IMR-90 (cell line): ENCODE data around the gene DNAI7. TPM values are rescaled to one million over a fixed set of nuclear protein-coding genes. Genes with fewer than 3 reads are reported as not detected.

Source experiments
- ATAC-seq: fragments of 200-7000 bp; cut with Tn5 transposase; 2 replicates; pipeline ENCODE4 v1.9.1; 2020; ENCODE audit warnings: low read depth, mild to moderate bottlenecking, moderate library complexity
- BruUV-seq: library from RNA; stranded (reverse); fragments of 400-500 nt; replicated peaks from 2 replicates; lab custom pipeline; 2021; lab: Mats Ljungman, UMichigan
- CTCF ChIA-PET: fragments of 300-600 bp; formaldehyde crosslinking; extraction: SDS; loops from one replicate; lab custom pipeline; 2021; ENCODE audit warnings: antibody characterized with exemption; lab: Yijun Ruan, JAX
- POLR2A ChIA-PET: fragments of 300-600 bp; sonication (Branson Sonifier 250); formaldehyde crosslinking; loops from one replicate; lab custom pipeline; 2022; ENCODE audit warnings: antibody characterized with exemption; ENCODE audit not compliant: unreplicated experiment; lab: Charles Lee
- DNase-seq: peaks from one replicate; pipeline ENCODE4 v3.0.0; 2013
- H2AFZ ChIP-seq: replicated peaks from 2 replicates; pipeline ENCODE3; 2013; ENCODE audit warnings: low read length, mild to moderate bottlenecking; ENCODE audit not compliant: poor library complexity
- H2AK5ac ChIP-seq: 2 replicates; pipeline ENCODE4 v1.6.1; 2013; ENCODE audit warnings: low read depth, low read length, inconsistent platforms
- H2AK9ac ChIP-seq: replicated peaks from 2 replicates; pipeline ENCODE3; 2013; ENCODE audit warnings: mild to moderate bottlenecking, low read depth, low read length, moderate library complexity; ENCODE audit not compliant: poor library complexity
- H2BK120ac ChIP-seq: 2 replicates; pipeline ENCODE4 v1.6.1; 2013; ENCODE audit warnings: low read depth, low read length, inconsistent platforms
- H2BK15ac ChIP-seq: 3 replicates; pipeline ENCODE4 v1.6.1; 2013; ENCODE audit warnings: low read depth, low read length, inconsistent platforms
- H2BK20ac ChIP-seq: 2 replicates; pipeline ENCODE4 v1.6.1; 2013; ENCODE audit warnings: low read depth, mild to moderate bottlenecking, inconsistent platforms, low read length, moderate library complexity
- H2BK5ac ChIP-seq: 2 replicates; pipeline ENCODE4 v1.6.1; 2013; ENCODE audit warnings: mild to moderate bottlenecking, low read depth, low read length, inconsistent platforms; ENCODE audit not compliant: poor library complexity, severe bottlenecking
- H3K14ac ChIP-seq: replicated peaks from 2 replicates; pipeline ENCODE4 v1.6.1; 2013; ENCODE audit warnings: low read depth, low read length, inconsistent platforms
- H3K18ac ChIP-seq: 2 replicates; pipeline ENCODE4 v1.6.1; 2013; ENCODE audit warnings: low read depth, low read length, control low read depth
- H3K23ac ChIP-seq: 2 replicates; pipeline ENCODE4 v1.6.1; 2013; ENCODE audit warnings: low read depth, low read length, inconsistent platforms
- H3K27ac ChIP-seq: 2 replicates; pipeline ENCODE4 v1.5.1; 2013; ENCODE audit warnings: mild to moderate bottlenecking, control low read depth, low read length; ENCODE audit not compliant: insufficient read depth
- H3K27me3 ChIP-seq: 2 replicates; pipeline ENCODE4 v1.6.1; 2013; ENCODE audit warnings: low read length; ENCODE audit not compliant: control insufficient read depth, insufficient read depth
- H3K36me3 ChIP-seq: 2 replicates; pipeline ENCODE4 v1.6.1; 2013; ENCODE audit warnings: low read length, mixed read lengths; ENCODE audit not compliant: control insufficient read depth, insufficient read depth
- H3K4ac ChIP-seq: 2 replicates; pipeline ENCODE4 v1.6.1; 2013; ENCODE audit warnings: low read depth, low read length, inconsistent platforms
- H3K4me1 ChIP-seq: 2 replicates; pipeline ENCODE4 v1.6.1; 2013; ENCODE audit warnings: low read length, mixed read lengths; ENCODE audit not compliant: control insufficient read depth, insufficient read depth
- H3K4me2 ChIP-seq: 2 replicates; pipeline ENCODE4 v1.6.1; 2013; ENCODE audit warnings: low read depth, mild to moderate bottlenecking, control low read depth, low read length, moderate library complexity
- H3K4me3 ChIP-seq: 2 replicates; pipeline ENCODE4 v1.5.1; 2013; ENCODE audit warnings: low read depth, mild to moderate bottlenecking, control low read depth, low read length, moderate library complexity; ENCODE audit not compliant: insufficient read depth
- H3K56ac ChIP-seq: 2 replicates; pipeline ENCODE4 v1.6.1; 2013; ENCODE audit warnings: low read length, inconsistent platforms; ENCODE audit not compliant: insufficient read depth; ENCODE audit errors: extremely low read depth
- H3K79me1 ChIP-seq, 2 experiments: 2 replicates each; pipeline ENCODE4 v1.6.1; 2013; ENCODE audit warnings: low read length in 2 of 2, inconsistent platforms in 1 of 2, low read depth in 1 of 2
- H3K9ac ChIP-seq: 2 replicates; pipeline ENCODE4 v1.6.1; 2013; ENCODE audit warnings: low read depth, low read length, control low read depth
- H3K9me1 ChIP-seq: 2 replicates; pipeline ENCODE4 v1.6.1; 2013; ENCODE audit warnings: low read length, inconsistent platforms; ENCODE audit not compliant: insufficient read depth
- H3K9me3 ChIP-seq: 2 replicates; pipeline ENCODE4 v1.6.1; 2013; ENCODE audit warnings: low read length; ENCODE audit not compliant: control insufficient read depth, insufficient read depth
- H4K20me1 ChIP-seq: 2 replicates; pipeline ENCODE4 v1.6.1; 2013; ENCODE audit warnings: low read length, inconsistent platforms; ENCODE audit not compliant: insufficient read depth
- H4K5ac ChIP-seq: 2 replicates; pipeline ENCODE4 v1.6.1; 2013; ENCODE audit warnings: mild to moderate bottlenecking, low read depth, low read length, control low read depth
- H4K8ac ChIP-seq, 2 experiments: 2 replicates each; pipeline ENCODE4 v1.6.1; 2013; ENCODE audit warnings: low read depth in 2 of 2, low read length in 2 of 2, control low read depth in 1 of 2, inconsistent platforms in 1 of 2
- H4K91ac ChIP-seq: 2 replicates; pipeline ENCODE4 v1.6.1; 2013; ENCODE audit warnings: low read depth, low read length, inconsistent platforms; ENCODE audit not compliant: insufficient read depth
- CTCF ChIP-seq: conservative IDR thresholded peaks from 2 replicates; pipeline ENCODE4 v1.5.1; 2012; ENCODE audit warnings: mild to moderate bottlenecking, low read depth, low read length, improper control_type of control experiment
- FOS ChIP-seq: fragments of 150-350 bp; IDR thresholded peaks from 2 replicates; pipeline ENCODE4 v1.6.1; 2016; ENCODE audit warnings: low read depth, low read length
- MAZ ChIP-seq: IDR thresholded peaks from 2 replicates; pipeline ENCODE4 v1.6.1; 2012; ENCODE audit warnings: low read depth, mild to moderate bottlenecking, low read length, improper control_type of control experiment, moderate library complexity, borderline replicate concordance
- NFE2L2 ChIP-seq: fragments of 150-350 bp; IDR thresholded peaks from 2 replicates; pipeline ENCODE4 v1.6.1; 2016; ENCODE audit warnings: low read depth, mild to moderate bottlenecking, low read length
- RAD21 ChIP-seq: IDR thresholded peaks from 2 replicates; pipeline ENCODE4 v1.6.1; 2012; ENCODE audit warnings: low read length, improper control_type of control experiment
- RFX5 ChIP-seq: IDR thresholded peaks from 2 replicates; pipeline ENCODE4 v1.8.0; 2012; ENCODE audit warnings: low read depth, mild to moderate bottlenecking, low read length, moderate library complexity
- SMC3 ChIP-seq: fragments of 150-350 bp; IDR thresholded peaks from 2 replicates; pipeline ENCODE4 v1.6.1; 2016; ENCODE audit warnings: low read depth, mild to moderate bottlenecking, antibody characterized with exemption, low read length, moderate library complexity
- USF2 ChIP-seq: fragments of 150-350 bp; IDR thresholded peaks from 2 replicates; pipeline ENCODE4 v1.6.1; 2017; ENCODE audit warnings: mild to moderate bottlenecking, antibody characterized with exemption, low read length, low read depth
- WGBS, 2 experiments: methylation state at CpG; one replicate each; pipeline versions ENCODE4 v1.1.5 to v1.1.7; 2013; ENCODE audit warnings: missing lambda C conversion rate in 2 of 2; ENCODE audit not compliant: insufficient read length in 1 of 2; ENCODE audit errors: extremely low coverage in 2 of 2; 5-methylcytosine and 5-hydroxymethylcytosine counted together
- dilution Hi-C: fragments of 300-500 bp; cut with HindIII; formaldehyde crosslinking; loops from one replicate; pipeline ENCODE4 v1.14.3; 2018; ENCODE audit warnings: low sequenced_read_pairs; ENCODE audit not compliant: unreplicated experiment
- in situ Hi-C: fragments of 300-500 bp; cut with MboI; formaldehyde crosslinking; loops from 3 replicates; pipeline ENCODE4 v1.14.3; 2019; ENCODE audit warnings: low sequenced_read_pairs, inconsistent platforms, mixed read lengths
- intact Hi-C: fragments of 100-400 bp; cut with micrococcal nuclease; formaldehyde crosslinking; loops from 2 replicates; pipeline ENCODE4 v1.10.0; 2022
- polyA plus RNA-seq, 3 experiments: library from polyadenylated mRNA; depleted of rRNA; stranded (reverse); fragments of >200 nt; gene quantifications; 2 replicates each; pipeline ENCODE4 v1.2.3, GENCODE V29; 2012; ENCODE audit warnings: low replicate concordance in 1 of 3
- total RNA-seq: library from RNA; depleted of rRNA; stranded (reverse); fragments of >200 nt; gene quantifications from 2 replicates; pipeline ENCODE4 v1.2.3, GENCODE V29; 2012

The DNAI7 gene
- total and polyA plus RNA-seq, 2 of the 4 experiments (the other 2 are of a cell fraction), result under 0.01 to 0.07 TPM

GRCh38 chr12:25155022-25155576 is 39.9 kb downstream of the DNAI7 start:
- no peaks in the 10 kb centered on the region for H3K9me3 ChIP-seq
- peak overlapping the region; percentile 98 for H2BK20ac ChIP-seq
- peaks cover 12% of the 10 kb centered on the region for H3K9me1 ChIP-seq
- H3K56ac ChIP-seq, result peak overlapping the region; percentile 61; the same call in 1 of the 2 replicates
- dilution Hi-C loops, result no loop called here
- no peak overlapping the region for H2AFZ ChIP-seq
- intact Hi-C loops, result loop anchor here (1.0 kb wide), 2 partner anchors 164 to 232 kb away; no protein-coding TSS in a partner anchor
- peak overlapping the region; percentile 98 for H4K5ac ChIP-seq
- H3K27me3 ChIP-seq, result no peaks in the 10 kb centered on the region
- no peak overlapping the region; the same call in 2 of the 3 replicates for H2BK15ac ChIP-seq
- ATAC-seq (peak; percentile 8), DNase-seq (peak; percentile 87)
- H3K14ac ChIP-seq, result peak overlapping the region; percentile 97
- H2BK120ac ChIP-seq, result peak overlapping the region; percentile 99
- no peak overlapping the region for H2AK5ac ChIP-seq
- no peak overlapping the region for H2AK9ac ChIP-seq
- in situ Hi-C loops, result no loop called here
- peak overlapping the region; percentile 73; the same call in 1 of the 2 replicates for H3K27ac ChIP-seq
- ChIA-PET CTCF (interaction anchor here (0.6 to 1.7 kb wide), 9 partner anchors 10 to 428 kb away, joined by 3 to 7 read pairs (median 3); a partner anchor contains a TSS), POLR2A (interaction anchor here (0.6 kb wide), 1 partner anchor 94 kb away, joined by 4 read pairs; no protein-coding TSS in a partner anchor)
- no TSS peak for BruUV-seq
- H3K23ac ChIP-seq, result peak overlapping the region; percentile 90; the same call in 1 of the 2 replicates
- H3K79me1 ChIP-seq, result no peaks in the 10 kb centered on the region
- no peak overlapping the region; the same call in 1 of the 2 replicates for H3K9ac ChIP-seq
- TF ChIP-seq USF2, result no peak
- TF ChIP-seq CTCF, result peak; percentile 65
- no peak for TF ChIP-seq NFE2L2
- TF ChIP-seq MAZ, result no peak
- TF ChIP-seq RFX5, result no peak
- peak; percentile 64 for TF ChIP-seq RAD21
- TF ChIP-seq FOS, result 0 out of 2 replicates have a peak, but pooled peaks have one; percentile 4
- peak; percentile 59 for TF ChIP-seq SMC3
- peak overlapping the region; percentile 84 for H3K4me2 ChIP-seq
- no peaks in the 10 kb centered on the region for H4K20me1 ChIP-seq
- H3K36me3 ChIP-seq, result no peaks in the 10 kb centered on the region
- H4K91ac ChIP-seq, result peak overlapping the region; percentile 93; the same call in 1 of the 2 replicates
- H4K8ac ChIP-seq, result peak overlapping the region; percentile 44 to 90; a peak in 3 of 4 replicates
- peak overlapping the region; percentile 91; the same call in 1 of the 2 replicates for H3K4ac ChIP-seq
- H3K4me3 ChIP-seq, result no peak overlapping the region
- H3K18ac ChIP-seq, result peak overlapping the region; percentile 100
- H3K4me1 ChIP-seq, result peaks cover 16% of the 10 kb centered on the region
- peak overlapping the region; percentile 96 for H2BK5ac ChIP-seq
- no CpG with 5 or more reads among the region's 2 CpGs for WGBS, 2 experiments
